Activated CD4-positive, CD25-positive, alpha-beta regulatory T cell treated with anti-CD3 and anti-CD28 coated beads, Interleukin-2, amount 50 U/mL, for 16 hours (primary cell): Measurements from ENCODE around the gene CYGB.
A peak's percentile ranks its signal among the peaks of the same experiment; 100 is the strongest.

Experiments
- DNase-seq: peaks from one replicate; pipeline ENCODE4 v3.0.0-alpha.2; 2020; ENCODE audit warnings: low read depth, low spot score

Gene CYGB

DNA sequence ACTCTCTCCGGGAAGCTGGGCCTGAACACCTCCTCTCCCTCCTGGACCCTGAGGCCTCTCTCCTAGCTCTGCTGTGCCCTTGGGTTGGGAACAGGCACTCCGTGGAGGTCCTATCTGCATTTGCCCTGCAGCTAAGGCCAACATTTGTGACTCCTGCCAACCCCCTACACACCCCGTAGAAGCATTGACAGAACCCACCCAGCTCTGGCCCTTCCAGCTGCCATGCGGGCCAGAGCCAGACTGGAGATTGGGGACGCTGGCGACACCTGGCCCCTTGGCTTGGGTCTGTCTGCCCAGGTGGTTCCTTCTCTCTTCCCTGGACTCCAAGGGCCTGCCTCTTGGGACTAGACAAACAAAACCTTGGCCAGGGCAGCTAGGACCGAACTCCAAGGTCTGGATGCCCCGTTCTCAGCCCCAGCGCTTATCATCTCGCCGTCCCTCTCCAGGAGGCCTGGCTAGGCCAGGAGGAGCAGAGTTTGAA is 35.6 kb downstream of the CYGB start:
- no peak for DNase-seq

DNA sequence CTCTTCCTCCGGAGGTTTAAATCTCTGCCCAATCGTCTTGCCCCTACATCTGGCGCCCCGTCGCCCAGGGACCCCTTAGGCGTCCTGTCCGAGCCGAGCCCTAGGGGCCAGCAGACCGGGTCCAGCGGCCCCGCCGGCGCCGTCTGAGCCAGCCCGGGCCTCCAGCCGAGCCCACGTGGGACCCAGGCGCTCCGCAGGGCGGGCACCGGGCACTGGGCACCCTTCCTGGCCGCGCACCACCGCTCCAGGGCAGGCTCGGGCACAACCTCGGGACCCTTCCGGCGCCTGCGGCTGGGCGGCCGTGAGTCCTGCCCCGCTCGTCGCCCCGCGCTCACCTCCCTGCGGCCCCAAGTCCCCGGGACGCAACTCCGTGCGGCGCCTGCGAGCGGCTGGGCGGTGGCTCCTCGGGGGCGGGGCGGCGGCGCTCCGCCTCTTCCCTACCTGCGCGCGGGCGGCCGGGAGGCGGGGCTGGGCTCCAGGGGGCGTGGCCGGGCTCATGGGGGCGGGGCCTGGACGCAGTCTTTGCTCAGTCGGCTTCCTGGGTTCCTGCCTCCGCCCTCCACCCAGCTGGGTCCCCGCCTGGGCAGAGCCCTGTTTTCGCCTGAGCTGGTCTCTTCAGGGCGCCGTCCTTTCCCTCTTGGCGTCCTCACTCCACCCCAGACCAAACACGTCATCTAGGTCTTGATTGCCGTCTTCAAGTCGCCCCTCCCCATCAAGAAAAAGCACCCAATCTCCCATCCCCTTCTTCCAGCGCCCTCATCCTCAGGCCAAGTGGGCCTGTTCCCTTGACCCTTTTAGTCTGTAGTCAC is 36.3 kb downstream of the CYGB start, which contains the start of gene RHBDF2:
RHBDF2 (minus strand) TSS at position 406 of the 809 bp plus-strand sequence. CDS start 19,899 bp downstream, outside the sequence.
- peak; percentile 88 for DNase-seq

GRCh38 chr17:76500747-76501017 is 36.8 kb downstream of the CYGB start:
- DNase-seq = no peak

DNA sequence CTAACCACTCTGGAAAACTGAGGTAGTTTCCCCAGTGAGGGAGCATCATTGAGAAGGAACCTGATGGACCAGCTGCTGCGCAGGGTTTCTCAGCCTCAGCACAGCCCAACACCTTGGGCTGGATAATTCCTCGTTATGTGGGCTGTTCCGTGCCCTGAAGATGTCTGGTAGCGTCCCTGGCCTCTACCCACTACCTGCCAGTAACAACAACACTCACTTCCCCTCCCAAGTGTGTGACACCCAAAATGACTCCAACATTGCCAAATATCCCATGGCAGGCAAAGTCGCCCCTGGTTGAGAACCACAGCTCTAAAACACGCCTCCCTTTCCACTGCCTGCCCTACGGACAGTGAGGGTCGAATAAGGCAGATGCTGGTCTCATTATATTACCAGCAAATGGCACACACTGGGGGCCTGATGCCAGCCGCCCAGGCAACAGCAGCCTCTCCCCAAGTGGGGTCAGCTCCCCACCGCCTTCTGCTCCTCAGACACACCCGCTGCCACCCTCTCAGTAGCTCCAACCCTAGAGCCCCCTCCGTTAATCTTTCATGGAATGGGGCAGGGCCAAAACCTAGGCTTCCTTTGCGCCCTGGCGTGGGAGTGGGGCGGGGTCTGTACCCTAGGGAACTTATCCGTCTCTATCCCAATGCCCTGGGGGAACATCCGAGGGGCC is 37.3 kb downstream of the CYGB start:
- DNase-seq = no peak

DNA sequence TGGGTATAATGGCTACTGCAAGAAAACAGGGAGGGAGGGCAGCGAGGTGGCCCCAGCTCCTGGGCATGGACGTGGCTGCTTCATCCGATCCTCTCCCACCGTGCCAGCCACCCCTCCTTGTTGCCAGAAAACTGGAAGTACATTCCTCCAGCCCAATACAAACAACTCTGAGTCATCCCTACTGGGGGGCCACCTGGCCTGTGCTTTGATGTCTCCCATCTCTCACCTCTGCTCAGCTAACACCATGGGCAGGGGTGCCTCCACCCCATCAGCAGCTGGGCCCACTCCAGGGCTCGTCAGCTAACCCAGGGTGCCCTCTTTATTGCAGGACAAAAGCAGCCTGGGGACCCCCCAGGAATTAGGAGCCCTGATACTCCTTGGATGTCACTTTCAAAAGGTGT is 38.2 kb downstream of the CYGB start:
- DNase-seq = no peak

GRCh38 chr17:76498876-76499251 is 38.6 kb downstream of the CYGB start:
- DNase-seq = no peak

DNA sequence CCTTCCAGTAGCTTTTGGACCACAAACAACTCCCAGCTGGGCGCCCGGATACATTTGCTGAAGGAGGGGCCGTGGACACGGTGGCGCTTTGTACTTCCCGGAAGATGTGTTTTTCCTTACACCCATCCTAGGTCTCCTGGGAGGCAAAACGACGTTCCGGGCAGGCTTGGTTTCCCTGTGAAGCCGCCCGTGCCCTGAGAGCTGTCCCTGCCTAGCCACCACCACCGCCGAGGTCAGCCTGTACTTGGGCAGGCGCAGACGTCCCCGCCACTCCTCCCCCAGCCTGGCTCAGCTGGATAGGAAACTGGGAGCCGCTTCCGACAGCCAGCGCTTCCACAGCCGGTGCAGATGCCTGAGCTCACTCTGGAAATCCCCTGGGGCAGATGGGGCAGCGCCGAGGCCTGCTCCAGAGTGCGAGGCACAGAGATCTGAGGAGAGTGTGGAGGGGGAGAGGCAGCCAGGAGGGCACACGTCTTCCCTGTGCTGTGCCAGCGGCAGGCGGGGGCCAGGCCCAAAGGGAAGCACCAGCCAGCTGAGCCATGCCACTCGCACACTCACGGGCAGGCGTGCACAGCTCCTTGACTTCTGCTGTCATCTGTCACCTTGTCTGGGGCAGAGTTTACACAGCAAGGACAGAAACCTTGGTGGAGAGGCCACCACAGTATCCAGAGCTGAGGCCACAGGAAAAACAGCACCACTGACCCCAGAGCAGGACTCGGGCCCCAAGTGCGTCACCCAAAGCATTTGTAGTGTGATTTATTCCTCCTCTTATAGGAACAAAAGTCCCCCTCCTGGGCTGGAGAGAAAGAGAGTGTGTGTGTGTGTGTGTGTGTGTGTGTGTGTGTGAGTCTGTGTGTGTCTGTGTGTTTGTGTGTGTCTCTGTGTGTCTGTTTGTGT is 39.3 kb downstream of the CYGB start:
- DNase-seq = no peak

DNA sequence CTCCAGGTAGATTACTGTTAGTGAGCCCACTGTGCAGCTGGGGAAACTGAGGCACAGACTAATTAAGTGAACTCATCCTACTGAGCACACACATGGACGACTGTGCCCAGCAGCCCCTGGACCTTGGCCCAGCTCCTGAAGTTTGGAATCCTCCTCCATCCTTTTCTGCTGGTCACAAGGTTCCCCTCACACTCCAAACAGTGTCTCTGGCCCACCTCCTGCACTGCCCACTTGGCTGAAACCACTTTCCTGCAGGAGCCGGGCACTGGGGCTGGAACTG is 39.9 kb downstream of the CYGB start:
- DNase-seq = no peak

DNA sequence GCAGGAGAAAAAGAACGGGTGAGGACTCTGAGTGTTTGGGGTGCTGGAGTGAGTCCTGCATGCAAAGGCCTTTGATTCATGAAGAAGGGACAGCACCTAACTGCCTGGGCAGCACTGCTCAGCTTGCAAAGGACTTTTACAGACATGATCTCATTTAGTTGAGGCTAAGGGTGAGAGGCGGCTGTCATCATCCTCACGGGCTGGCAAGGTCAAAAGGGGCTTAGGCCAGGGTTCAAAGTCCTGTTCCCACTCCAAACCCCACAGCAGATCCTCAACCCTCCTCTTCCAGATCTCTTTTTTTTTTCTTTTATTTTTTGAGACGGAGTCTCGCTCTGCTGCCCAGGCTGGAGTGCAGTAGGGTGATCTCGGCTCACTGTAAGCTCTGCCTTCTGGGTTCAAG is 41.0 kb downstream of the CYGB start:
- no peak for DNase-seq

DNA sequence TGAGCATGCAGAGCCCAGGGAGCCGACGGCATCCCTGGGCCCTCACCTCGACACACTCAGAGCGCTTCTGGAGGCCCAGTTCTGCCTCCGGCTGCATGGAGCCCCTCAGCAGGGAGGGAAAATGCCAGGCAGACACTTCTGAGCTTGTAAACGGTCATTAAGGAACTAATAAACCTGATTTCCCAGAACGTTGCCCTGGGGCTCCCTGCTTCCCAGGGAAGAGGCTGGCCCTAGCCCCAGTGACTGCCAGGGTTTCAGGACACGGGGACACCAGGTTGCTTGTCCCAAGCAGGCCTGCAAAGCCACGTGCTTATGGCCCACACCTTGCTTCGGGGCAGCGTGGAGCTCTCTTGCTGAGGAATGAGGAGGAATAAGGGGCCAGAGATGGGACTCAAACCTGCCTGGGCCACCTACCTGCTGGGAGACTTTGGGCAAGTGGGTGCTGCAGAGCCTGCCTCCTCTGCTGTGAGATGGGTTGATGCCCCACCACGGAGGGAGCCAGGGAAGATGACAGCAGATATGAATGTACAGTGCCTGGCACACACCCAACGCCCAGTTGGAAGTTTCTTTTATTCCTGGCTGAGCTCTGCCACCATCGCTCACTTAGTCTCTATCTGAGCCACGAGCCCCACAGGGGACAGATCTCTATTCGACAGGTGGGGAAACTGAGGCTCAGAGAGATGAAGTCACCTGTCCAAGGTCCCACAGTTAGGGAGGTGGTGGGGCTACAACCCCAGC is 41.7 kb downstream of the CYGB start:
- no peak for DNase-seq

DNA sequence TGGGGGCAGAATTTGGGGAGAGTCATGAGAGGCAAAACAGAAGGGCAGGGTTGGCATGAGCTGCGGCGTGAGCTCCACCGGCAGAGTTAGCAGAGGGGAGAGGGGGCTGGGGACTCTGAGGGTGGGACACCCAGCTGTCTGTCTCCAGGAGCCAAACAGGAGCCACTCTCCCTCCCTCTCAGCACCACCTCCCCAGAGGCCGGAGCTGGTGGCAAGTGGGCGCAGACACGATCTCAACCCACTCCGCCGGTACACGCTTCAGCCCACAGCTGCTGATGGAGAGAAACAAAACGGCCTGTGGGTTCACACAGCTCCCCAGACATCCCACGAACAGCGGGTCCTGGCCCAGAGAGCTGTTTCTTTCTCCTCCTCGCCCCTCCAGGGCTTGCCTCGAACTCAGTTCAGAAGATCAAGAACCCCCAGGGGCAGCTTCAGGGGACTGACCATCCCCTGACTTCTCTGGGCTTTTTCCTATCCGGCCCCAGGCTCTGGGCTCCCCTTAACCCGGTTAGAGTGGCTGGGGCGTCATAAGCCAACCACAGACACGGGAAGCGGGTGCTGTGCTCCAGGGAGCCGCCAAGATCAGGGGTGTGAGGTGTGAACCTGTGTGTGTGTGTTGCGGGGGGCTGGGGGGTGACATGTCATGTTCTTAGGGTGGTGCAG is 43.9 kb downstream of the CYGB start:
- DNase-seq = no peak

DNA sequence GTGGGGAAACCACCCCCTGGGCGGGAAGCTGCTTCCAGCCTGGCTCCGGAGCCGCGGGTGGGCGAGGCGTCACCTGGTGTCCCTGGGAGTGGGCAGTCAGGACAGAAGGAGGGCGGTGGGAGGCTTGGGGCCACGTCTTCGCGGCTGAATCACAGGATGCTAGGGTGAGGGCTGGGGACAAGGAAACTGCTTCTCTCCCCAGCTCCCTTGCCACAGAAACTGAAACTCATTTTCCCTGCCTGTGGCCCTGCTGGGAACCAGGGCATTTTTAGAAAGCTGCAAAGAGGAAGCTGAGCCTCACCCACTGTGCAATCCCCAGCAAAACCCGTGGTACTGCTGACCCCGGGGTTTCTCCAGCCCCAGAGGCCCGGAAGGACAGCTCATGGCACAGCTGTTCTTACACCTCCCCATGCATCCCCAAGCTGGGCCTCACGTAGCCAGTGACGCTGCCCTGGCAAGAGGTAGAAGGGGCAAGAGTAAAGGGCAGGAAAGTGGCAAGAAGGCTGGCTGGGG is 44.5 kb downstream of the CYGB start:
- DNase-seq = no peak

DNA sequence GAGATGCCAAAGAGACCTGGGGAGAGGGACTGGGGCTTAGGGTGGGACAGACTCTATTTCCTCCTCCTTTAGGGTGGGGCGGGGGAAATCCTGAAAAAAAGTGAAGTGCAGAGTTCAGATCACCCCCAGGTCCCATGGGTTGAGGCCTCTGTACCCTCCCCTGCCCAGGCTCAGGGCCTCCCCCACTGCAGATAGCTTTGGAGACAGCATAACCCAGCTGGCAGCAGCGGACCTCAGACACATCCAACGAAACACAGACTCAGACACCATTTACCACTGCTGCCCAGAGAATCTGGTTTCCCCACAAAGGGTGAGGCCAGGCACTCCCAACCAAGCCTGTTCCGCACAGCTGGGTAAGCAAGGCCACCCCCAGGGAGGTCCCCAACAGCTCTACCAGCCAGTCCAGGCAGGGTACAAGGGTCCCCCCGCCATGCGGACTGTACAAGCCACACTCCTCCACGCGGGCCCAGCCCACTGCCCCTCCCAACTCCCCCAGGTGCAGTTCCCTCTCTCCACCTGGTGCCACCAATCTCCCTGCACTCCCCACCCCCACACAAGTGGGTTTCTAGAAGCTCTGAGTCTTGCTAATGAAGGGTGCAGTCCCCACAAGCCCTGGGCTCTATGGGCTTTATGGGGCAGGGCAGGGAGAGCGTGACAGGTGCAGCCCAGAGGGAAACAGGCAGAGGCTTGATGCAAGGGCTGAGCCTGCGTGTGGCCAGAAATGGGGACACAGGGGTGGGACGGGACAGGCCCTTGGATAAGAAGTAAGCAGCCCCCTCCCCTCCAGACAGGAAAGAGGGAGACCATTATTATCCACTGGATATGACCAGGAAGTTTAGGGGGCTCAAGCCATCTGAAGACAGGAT is 45.2 kb downstream of the CYGB start:
- no peak for DNase-seq

DNA sequence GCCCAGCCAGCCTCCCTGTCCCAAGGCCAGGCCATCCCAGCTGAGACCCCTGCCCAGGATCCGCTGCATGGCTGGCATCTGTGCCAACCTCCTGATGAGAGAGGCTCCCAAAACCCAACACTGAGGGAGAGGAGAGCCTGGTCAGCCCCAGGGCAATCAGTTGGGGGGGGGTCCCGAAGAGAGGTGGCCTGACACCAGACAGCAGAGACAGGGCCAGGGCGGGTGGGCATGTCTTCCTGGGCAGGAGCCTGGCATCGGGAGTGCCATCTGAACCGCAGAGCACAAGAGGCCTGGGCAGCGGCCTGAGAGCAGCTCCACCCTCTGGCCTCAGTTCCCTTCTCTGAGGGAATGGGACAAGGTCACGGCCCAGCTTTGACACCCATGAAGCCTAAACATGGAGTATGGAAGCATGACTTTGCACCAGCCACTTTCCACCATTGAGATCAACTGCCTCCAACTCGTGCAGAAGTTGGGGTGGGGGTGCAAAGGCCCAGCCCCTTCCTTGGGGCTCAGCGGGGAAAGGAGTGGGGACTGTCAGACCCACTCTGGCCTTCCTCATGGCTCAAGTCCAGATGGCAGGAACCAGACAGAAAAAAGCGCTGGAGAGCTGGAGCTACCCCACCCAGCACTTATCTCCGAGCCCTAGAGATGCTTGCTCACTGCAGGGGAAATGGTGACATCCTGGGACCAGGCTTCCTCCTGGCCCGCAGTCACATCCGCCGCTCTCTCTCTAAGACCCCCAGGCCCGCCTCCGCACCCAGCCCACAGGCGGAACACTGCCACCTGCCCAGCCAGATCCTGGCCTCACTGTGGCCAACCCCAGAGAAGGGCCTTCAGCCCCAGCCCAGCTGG is 46.0 kb downstream of the CYGB start:
- DNase-seq = no peak

GRCh38 chr17:76490112-76490710 is 47.3 kb downstream of the CYGB start:
- no peak for DNase-seq

DNA sequence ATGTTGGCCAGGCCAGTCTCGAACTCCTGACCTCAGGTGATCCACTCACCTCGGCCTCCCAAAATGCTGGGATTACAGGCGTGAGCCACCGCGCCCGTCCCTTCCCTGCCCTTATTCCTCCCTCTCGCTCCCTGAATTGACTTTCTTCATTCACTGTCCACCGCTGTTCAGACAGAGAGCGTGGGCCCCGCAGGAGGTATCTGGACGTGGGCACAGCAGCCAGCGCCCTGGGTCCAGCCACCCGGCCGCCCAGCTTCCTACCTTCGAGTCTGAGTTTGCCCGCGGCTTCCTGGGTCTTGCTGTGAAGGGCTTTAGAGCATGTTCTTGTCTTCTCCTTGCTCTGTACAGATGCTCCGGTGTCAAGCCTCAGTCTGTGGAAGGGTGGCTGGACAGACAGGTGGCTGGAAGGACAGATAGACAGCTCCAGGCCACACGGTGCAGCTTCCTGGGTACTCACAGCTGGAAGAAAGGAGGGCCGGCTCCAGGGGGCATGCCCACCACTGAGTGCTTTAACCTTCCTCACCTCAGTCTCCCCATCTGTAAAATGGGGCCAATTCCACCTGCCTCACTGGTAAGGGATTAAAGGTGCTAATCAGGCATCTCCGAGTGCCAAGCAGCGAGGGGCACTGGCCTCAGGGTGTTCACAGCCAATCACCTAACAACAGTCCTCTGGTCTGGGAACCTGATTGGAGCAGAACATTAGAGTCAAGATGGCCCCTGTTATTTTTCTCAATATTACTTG is 49.9 kb downstream of the CYGB start:
- no peak for DNase-seq

DNA sequence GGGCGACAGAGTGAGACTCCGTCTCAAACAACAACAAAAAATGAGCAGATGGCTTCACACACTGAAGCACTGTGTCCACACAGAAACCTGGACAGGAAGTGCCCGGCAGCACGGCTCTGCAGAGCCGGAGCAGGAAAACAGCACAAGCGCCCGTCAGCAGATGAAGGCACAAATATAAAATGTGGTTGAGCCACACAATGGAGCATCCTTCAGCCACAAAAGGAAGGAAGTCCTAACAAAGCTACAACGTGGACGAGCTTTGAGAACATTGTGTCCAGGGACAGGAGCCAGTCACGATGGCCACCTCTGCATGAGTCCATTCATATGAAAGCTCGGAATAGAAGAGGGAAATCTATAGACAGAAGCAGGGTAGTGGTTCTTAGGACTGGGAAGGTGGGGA is 51.9 kb downstream of the CYGB start:
- DNase-seq = no peak

DNA sequence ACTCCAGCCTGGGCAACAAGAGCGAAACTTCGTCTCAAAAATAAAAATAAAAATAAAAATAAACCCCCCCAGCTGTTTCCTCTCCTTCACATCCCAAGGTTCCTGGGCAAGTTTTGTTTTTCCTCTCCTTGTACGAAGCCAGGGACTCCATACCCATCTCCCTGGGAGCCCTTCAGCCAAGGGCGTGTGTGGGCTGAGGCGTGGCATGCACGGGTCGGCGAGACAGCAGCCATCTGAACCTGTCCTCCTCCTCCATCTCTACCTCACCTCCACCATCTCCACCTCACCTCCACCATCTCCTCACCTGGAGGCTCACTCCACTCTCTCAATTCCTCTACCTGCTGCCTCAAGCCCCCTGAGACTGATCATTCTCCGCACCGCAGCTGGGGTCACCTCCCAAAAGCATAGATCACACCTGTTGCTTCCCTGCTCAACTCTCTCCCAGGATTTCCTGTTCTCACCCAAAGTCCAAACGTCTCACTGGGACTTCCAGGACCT is 53.2 kb downstream of the CYGB start:
- DNase-seq = no peak
